Neural progenitor cell (in vitro differentiated cells): ENCODE results near the gene IQCE. TPM values are rescaled to one million over a fixed set of nuclear protein-coding genes. Genes with fewer than 3 reads are reported as not detected.

Source experiments
- DNase-seq: peaks from one replicate; pipeline ENCODE4 v3.0.0-alpha.2; 2016; ENCODE audit warnings: low spot score
- H2AFZ ChIP-seq: fragments of 200-600 bp; sonication (generic); replicated peaks from 2 replicates; pipeline ENCODE4 v1.6.1; 2016; ENCODE audit warnings: antibody characterized with exemption
- H3F3A ChIP-seq: fragments of 200-600 bp; sonication (generic); 2 replicates; pipeline ENCODE4 v1.6.1; 2016; ENCODE audit warnings: antibody characterized with exemption, low read depth
- H3K27ac ChIP-seq: fragments of 200-600 bp; sonication (generic); 2 replicates; pipeline ENCODE4 v1.5.1; 2016; ENCODE audit warnings: mild to moderate bottlenecking
- H3K27me3 ChIP-seq: fragments of 200-600 bp; sonication (generic); 2 replicates; pipeline ENCODE4 v1.6.1; 2016; ENCODE audit warnings: mild to moderate bottlenecking, moderate library complexity
- H3K36me3 ChIP-seq: fragments of 200-600 bp; sonication (generic); 2 replicates; pipeline ENCODE4 v1.5.1; 2016
- H3K4me1 ChIP-seq: fragments of 200-600 bp; sonication (generic); 2 replicates; pipeline ENCODE4 v1.6.1; 2016; ENCODE audit warnings: mixed run types
- H3K4me2 ChIP-seq: fragments of 200-600 bp; sonication (generic); 2 replicates; pipeline ENCODE4 v1.6.1; 2016
- H3K4me3 ChIP-seq: fragments of 200-600 bp; sonication (generic); 2 replicates; pipeline ENCODE4 v1.5.1; 2016
- H3K79me2 ChIP-seq: fragments of 200-600 bp; sonication (generic); 2 replicates; pipeline ENCODE4 v1.6.1; 2016; ENCODE audit warnings: low read depth
- H3K9ac ChIP-seq: fragments of 200-600 bp; sonication (generic); 2 replicates; pipeline ENCODE4 v1.6.1; 2016
- H3K9me3 ChIP-seq: fragments of 200-600 bp; sonication (generic); 2 replicates; pipeline ENCODE4 v1.5.1; 2016; ENCODE audit warnings: low read depth
- H4K20me1 ChIP-seq: fragments of 200-600 bp; sonication (generic); 2 replicates; pipeline ENCODE4 v1.6.1; 2016; ENCODE audit warnings: low read depth
- H3K27ac Mint-ChIP-seq: 3 replicates; pipeline ENCODE4 v1.8.0; 2021; ENCODE audit warnings: mixed read lengths
- H3K27me3 Mint-ChIP-seq: 2 replicates; pipeline ENCODE4 v1.8.0; 2022; ENCODE audit warnings: low read depth, mild to moderate bottlenecking, inconsistent platforms, moderate library complexity, mixed read lengths; ENCODE audit not compliant: insufficient read depth
- H3K36me3 Mint-ChIP-seq: 3 replicates; pipeline ENCODE4 v1.8.0; 2021; ENCODE audit warnings: mixed read lengths
- H3K4me1 Mint-ChIP-seq: 3 replicates; pipeline ENCODE4 v1.8.0; 2021; ENCODE audit warnings: mixed read lengths
- H3K4me3 Mint-ChIP-seq: 3 replicates; pipeline ENCODE4 v1.8.0; 2021; ENCODE audit warnings: mild to moderate bottlenecking, moderate library complexity, mixed read lengths
- H3K9me3 Mint-ChIP-seq: 3 replicates; pipeline ENCODE4 v1.8.0; 2020; ENCODE audit warnings: mixed read lengths
- CTCF ChIP-seq: fragments of 200-600 bp; sonication (generic); IDR thresholded peaks from 2 replicates; pipeline ENCODE4 v1.5.1; 2017; ENCODE audit warnings: antibody characterized with exemption, mild to moderate bottlenecking
- EZH2 ChIP-seq: fragments of 200-600 bp; sonication (generic); IDR thresholded peaks from 2 replicates; pipeline ENCODE4 v1.6.1; 2017; ENCODE audit warnings: antibody characterized with exemption, mild to moderate bottlenecking, moderate library complexity
- EZH2phosphoT487 ChIP-seq: fragments of 200-600 bp; sonication (generic); IDR thresholded peaks from 2 replicates; pipeline ENCODE4 v1.6.1; 2017; ENCODE audit warnings: antibody characterized with exemption
- total RNA-seq: library from RNA; depleted of rRNA; stranded (reverse); fragments of >200 nt; gene quantifications from 2 replicates; pipeline ENCODE4 v1.2.3, GENCODE V29; 2015; ENCODE audit warnings: low replicate concordance

The IQCE gene
- total RNA-seq, 1 donor from 2014 or later = 4.6 TPM

- no peak for TF ChIP-seq CTCF
- TF ChIP-seq EZH2phosphoT487 = no peak
- TF ChIP-seq EZH2 = no peak
- no peak overlapping the region for H3K9ac ChIP-seq
Measured at GRCh38 chr7:2522780-2523433, 35.9 kb upstream of the IQCE start.

GRCh38 chr7:2523461-2523936, 35.3 kb upstream of the IQCE start:
- H3K36me3 ChIP-seq = no peaks in the 10 kb centered on the region
- Mint-ChIP-seq H3K4me3 (peak overlapping the region; percentile 96), H3K4me1 (peaks cover 49% of the 10 kb centered on the region), H3K27me3 (peaks cover 13% of the 10 kb centered on the region), H3K9me3 (no peaks in the 10 kb centered on the region), H3K36me3 (peaks cover 7% of the 10 kb centered on the region), H3K27ac (no peak overlapping the region)
- no peak overlapping the region for H3K9ac ChIP-seq
- H3K4me2 ChIP-seq = peak overlapping the region; percentile 90
- peaks cover 69% of the 10 kb centered on the region for H3K79me2 ChIP-seq
- H2AFZ ChIP-seq = no peak overlapping the region
- peak overlapping the region; percentile 69 for H3K27ac ChIP-seq
- H3K27me3 ChIP-seq = peaks cover 6% of the 10 kb centered on the region
- peaks cover 85% of the 10 kb centered on the region for H4K20me1 ChIP-seq
- TF ChIP-seq EZH2 (no peak), EZH2phosphoT487 (no peak), CTCF (no peak)
- peaks cover 64% of the 10 kb centered on the region for H3F3A ChIP-seq
- H3K4me1 ChIP-seq = peaks cover 51% of the 10 kb centered on the region
- peak overlapping the region; percentile 74 for H3K4me3 ChIP-seq
- H3K9me3 ChIP-seq = no peaks in the 10 kb centered on the region
- peak; percentile 81 for DNase-seq

More at GRCh38 chr7:2522780-2523433, 35.9 kb upstream of the IQCE start:
- Mint-ChIP-seq H3K4me1 (peaks cover 49% of the 10 kb centered on the region), H3K27me3 (peaks cover 10% of the 10 kb centered on the region), H3K4me3 (peak overlapping the region; percentile 96), H3K9me3 (no peaks in the 10 kb centered on the region), H3K27ac (peak overlapping the region; percentile 84), H3K36me3 (peaks cover 4% of the 10 kb centered on the region)
- Histone ChIP-seq H3K27ac (peak overlapping the region; percentile 69), H3K36me3 (no peaks in the 10 kb centered on the region), H3F3A (peaks cover 64% of the 10 kb centered on the region), H3K27me3 (peaks cover 10% of the 10 kb centered on the region), H3K4me2 (peak overlapping the region; percentile 90), H3K4me3 (peak overlapping the region; percentile 74), H3K9me3 (no peaks in the 10 kb centered on the region), H3K4me1 (peaks cover 57% of the 10 kb centered on the region), H2AFZ (no peak overlapping the region), H3K79me2 (peaks cover 69% of the 10 kb centered on the region), H4K20me1 (peaks cover 79% of the 10 kb centered on the region)
- peak; percentile 88 for DNase-seq

GRCh38 chr7:2523941-2524807, 34.6 kb upstream of the IQCE start:
- Histone ChIP-seq H2AFZ (no peak overlapping the region), H3K9ac (no peak overlapping the region), H3F3A (peaks cover 68% of the 10 kb centered on the region), H3K4me1 (peaks cover 45% of the 10 kb centered on the region), H3K9me3 (no peaks in the 10 kb centered on the region), H3K79me2 (peaks cover 69% of the 10 kb centered on the region), H3K4me3 (peak overlapping the region; percentile 74), H3K27me3 (no peaks in the 10 kb centered on the region), H3K36me3 (no peaks in the 10 kb centered on the region), H4K20me1 (peaks cover 91% of the 10 kb centered on the region), H3K4me2 (peak overlapping the region; percentile 90), H3K27ac (peak overlapping the region; percentile 69)
- Mint-ChIP-seq H3K4me3 (peak overlapping the region; percentile 63), H3K36me3 (peaks cover 7% of the 10 kb centered on the region), H3K27me3 (peaks cover 13% of the 10 kb centered on the region), H3K4me1 (peaks cover 48% of the 10 kb centered on the region), H3K9me3 (no peaks in the 10 kb centered on the region), H3K27ac (no peak overlapping the region)
- TF ChIP-seq EZH2phosphoT487 (no peak), EZH2 (no peak), CTCF (no peak)
- DNase-seq = peak; percentile 98
